ENCODE measurements around the gene NT5E.

The NT5E gene

DNA sequence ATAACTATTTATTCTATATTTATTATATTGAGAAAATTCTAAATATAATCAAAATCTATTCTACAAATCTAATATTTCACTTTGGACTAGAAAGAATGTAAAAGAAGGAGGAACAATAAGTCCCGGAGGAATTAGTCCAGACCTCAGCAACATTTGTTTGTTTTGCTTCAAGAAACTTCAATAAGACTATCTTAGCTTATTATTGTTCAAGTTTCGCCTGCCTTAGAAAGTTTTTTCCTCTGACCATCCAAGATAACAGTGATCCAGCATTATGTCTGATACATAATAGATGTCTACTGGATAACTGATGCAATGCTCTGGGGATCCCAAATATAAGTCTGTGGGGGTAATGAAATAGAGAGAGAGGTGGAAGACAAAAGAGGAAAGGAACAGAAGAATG, 28.7 kb upstream of the NT5E start:
- no peak overlapping the region for H3K27ac ChIP-seq (ENCODE audit: poor library complexity, severe bottlenecking)
- DNase-seq (ENCODE audit: low spot score) (no peak), ATAC-seq (ENCODE audit: low read depth) (no peak)
- peaks cover 2% of the 10 kb centered on the region for H3K4me1 ChIP-seq (ENCODE audit: insufficient read depth, poor library complexity, severe bottlenecking)
- H3K36me3 ChIP-seq (ENCODE audit: low read depth): no peaks in the 10 kb centered on the region
- TF ChIP-seq, protein P1, sequence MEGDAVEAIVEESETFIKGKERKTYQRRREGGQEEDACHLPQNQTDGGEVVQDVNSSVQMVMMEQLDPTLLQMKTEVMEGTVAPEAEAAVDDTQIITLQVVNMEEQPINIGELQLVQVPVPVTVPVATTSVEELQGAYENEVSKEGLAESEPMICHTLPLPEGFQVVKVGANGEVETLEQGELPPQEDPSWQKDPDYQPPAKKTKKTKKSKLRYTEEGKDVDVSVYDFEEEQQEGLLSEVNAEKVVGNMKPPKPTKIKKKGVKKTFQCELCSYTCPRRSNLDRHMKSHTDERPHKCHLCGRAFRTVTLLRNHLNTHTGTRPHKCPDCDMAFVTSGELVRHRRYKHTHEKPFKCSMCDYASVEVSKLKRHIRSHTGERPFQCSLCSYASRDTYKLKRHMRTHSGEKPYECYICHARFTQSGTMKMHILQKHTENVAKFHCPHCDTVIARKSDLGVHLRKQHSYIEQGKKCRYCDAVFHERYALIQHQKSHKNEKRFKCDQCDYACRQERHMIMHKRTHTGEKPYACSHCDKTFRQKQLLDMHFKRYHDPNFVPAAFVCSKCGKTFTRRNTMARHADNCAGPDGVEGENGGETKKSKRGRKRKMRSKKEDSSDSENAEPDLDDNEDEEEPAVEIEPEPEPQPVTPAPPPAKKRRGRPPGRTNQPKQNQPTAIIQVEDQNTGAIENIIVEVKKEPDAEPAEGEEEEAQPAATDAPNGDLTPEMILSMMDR (IDR thresholded peaks at IDR 0.05; ENCODE audit: poor library complexity, severe bottlenecking): no peak
- H3K9me3 ChIP-seq (ENCODE audit: severe bottlenecking): no peaks in the 10 kb centered on the region
- no peak overlapping the region for H3K4me3 ChIP-seq (ENCODE audit: severe bottlenecking)
- no peaks in the 10 kb centered on the region for H3K27me3 ChIP-seq (ENCODE audit: insufficient read depth, poor library complexity, severe bottlenecking)

DNA sequence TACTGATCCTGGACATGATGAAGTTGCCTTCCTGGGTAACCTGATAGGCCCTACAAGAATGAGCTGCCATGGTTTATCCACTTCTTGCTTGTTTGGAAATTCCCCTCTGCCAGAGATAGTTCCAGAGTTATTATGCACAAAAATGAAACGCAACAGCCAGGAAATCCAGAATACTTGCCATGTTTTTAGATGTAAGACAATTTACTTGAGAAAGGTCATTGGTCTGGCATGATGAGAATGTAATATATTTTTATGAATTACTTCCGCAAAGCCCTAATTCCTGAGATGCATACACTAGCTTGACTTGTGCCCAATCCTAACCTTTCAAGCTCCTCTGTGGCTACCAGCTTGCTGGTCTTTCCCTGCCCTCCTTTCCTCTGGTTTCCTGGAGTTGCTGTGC, 27.9 kb upstream of the NT5E start:
- no peak overlapping the region for H3K4me3 ChIP-seq (ENCODE audit: severe bottlenecking)
- H3K4me1 ChIP-seq (ENCODE audit: insufficient read depth, poor library complexity, severe bottlenecking): no peaks in the 10 kb centered on the region
- peaks cover 5% of the 10 kb centered on the region for H3K9me3 ChIP-seq (ENCODE audit: severe bottlenecking)
- H3K36me3 ChIP-seq (ENCODE audit: low read depth): no peaks in the 10 kb centered on the region
- no peak overlapping the region for H3K27ac ChIP-seq (ENCODE audit: poor library complexity, severe bottlenecking)
- ATAC-seq (ENCODE audit: low read depth) (no peak), DNase-seq (ENCODE audit: low spot score) (no peak)
- TF ChIP-seq, protein P1 (IDR thresholded peaks at IDR 0.05; ENCODE audit: poor library complexity, severe bottlenecking): no peak
- H3K27me3 ChIP-seq (ENCODE audit: insufficient read depth, poor library complexity, severe bottlenecking): no peaks in the 10 kb centered on the region

DNA sequence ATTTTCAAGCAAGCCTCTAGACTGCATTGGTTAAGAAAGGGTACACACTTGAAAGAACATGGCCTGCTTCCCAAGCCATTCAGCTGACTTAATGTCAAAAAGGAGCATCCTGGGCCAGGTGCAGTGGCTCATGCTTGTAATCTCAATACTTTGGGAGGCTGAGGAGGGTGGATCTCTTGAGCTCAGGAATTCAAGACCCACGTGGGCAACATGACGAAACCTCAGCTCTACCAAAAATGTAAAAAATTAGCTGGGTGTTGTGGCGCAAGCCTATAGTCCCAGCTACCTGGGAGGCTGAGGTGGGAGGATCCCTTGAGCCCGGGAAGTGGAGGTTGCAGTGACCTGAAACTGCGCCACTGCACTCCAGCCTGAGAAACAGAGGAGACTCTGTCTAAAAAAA, 26.9 kb upstream of the NT5E start:
- ATAC-seq (ENCODE audit: low read depth) (no peak), DNase-seq (ENCODE audit: low spot score) (no peak)
- H3K4me3 ChIP-seq (ENCODE audit: severe bottlenecking): no peak overlapping the region

DNA sequence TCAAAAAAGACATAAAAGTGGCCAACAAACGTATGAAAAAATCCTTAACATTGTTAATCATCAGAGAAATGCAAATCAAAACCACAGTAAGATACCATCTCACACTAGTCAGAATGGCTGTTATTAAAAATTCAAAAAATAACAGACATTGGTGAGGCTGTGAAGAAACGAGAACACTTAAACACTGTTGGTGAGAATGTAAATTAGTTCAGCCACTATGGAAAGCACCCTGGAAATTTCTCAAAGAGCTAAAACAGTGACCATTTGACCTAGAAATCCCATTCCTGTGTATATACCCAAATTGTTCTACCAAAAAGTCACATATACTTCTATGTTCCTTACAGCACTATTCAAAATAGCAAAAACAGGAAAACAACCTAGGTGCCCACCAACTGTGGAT, 24.9 kb upstream of the NT5E start:
- Histone ChIP-seq H3K36me3 (ENCODE audit: low read depth) (no peaks in the 10 kb centered on the region), H3K27ac (ENCODE audit: poor library complexity, severe bottlenecking) (no peak overlapping the region), H3K27me3 (ENCODE audit: insufficient read depth, poor library complexity, severe bottlenecking) (no peaks in the 10 kb centered on the region), H3K9me3 (ENCODE audit: severe bottlenecking) (peaks cover 5% of the 10 kb centered on the region), H3K4me3 (ENCODE audit: severe bottlenecking) (no peak overlapping the region), H3K4me1 (ENCODE audit: insufficient read depth, poor library complexity, severe bottlenecking) (no peaks in the 10 kb centered on the region)
- ATAC-seq (ENCODE audit: low read depth) (no peak), DNase-seq (ENCODE audit: low spot score) (no peak)
- TF ChIP-seq, protein P1 (IDR thresholded peaks at IDR 0.05; ENCODE audit: poor library complexity, severe bottlenecking): no peak

More for the DNA sequence above, 26.9 kb upstream of the NT5E start:
- Histone ChIP-seq H3K4me1 (ENCODE audit: insufficient read depth, poor library complexity, severe bottlenecking) (no peaks in the 10 kb centered on the region), H3K27me3 (ENCODE audit: insufficient read depth, poor library complexity, severe bottlenecking) (no peaks in the 10 kb centered on the region), H3K9me3 (ENCODE audit: severe bottlenecking) (peaks cover 5% of the 10 kb centered on the region), H3K36me3 (ENCODE audit: low read depth) (no peaks in the 10 kb centered on the region), H3K27ac (ENCODE audit: poor library complexity, severe bottlenecking) (no peak overlapping the region)
- TF ChIP-seq, protein P1 (IDR thresholded peaks at IDR 0.05; ENCODE audit: poor library complexity, severe bottlenecking): no peak

DNA sequence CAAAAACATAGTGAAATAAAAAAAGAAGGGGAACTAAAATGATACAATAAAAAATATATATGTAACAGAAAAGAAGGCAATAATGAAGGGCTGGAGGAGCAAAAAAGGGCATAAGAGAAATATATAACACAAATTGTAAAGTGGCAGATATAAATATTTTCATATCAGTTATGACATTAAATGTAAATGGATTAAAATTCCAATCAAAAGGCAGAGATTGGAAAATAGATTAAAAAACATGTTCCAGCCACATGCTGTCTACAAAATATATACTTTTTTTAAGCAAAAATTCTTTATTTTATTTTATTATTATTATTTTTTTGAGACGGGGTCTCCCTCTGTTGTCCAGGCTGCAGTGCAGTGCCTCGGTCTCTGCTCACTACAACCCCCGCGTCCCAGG, 23.9 kb upstream of the NT5E start:
- DNase-seq (ENCODE audit: low spot score): no peak
- H3K4me3 ChIP-seq (ENCODE audit: severe bottlenecking): no peak overlapping the region
- H3K36me3 ChIP-seq (ENCODE audit: low read depth): no peaks in the 10 kb centered on the region
- H3K9me3 ChIP-seq (ENCODE audit: severe bottlenecking): peaks cover 5% of the 10 kb centered on the region
- H3K4me1 ChIP-seq (ENCODE audit: insufficient read depth, poor library complexity, severe bottlenecking): no peaks in the 10 kb centered on the region
- H3K27ac ChIP-seq (ENCODE audit: poor library complexity, severe bottlenecking): no peak overlapping the region
- TF ChIP-seq, protein P1 (IDR thresholded peaks at IDR 0.05; ENCODE audit: poor library complexity, severe bottlenecking): no peak
- no peak for ATAC-seq (ENCODE audit: low read depth)
- no peaks in the 10 kb centered on the region for H3K27me3 ChIP-seq (ENCODE audit: insufficient read depth, poor library complexity, severe bottlenecking)
